CD4-positive, alpha-beta memory T cell (primary cell): ENCODE results near the gene KSR1. TPM values are rescaled to one million over a fixed set of nuclear protein-coding genes. Genes with fewer than 3 reads are reported as not detected.

ENCODE experiments used
- CTCF ChIA-PET: fragments of 350-600 bp; sonication (Branson Sonifier 250); formaldehyde crosslinking; loops from one replicate; lab custom pipeline; 2021; ENCODE audit warnings: inconsistent platforms; ENCODE audit not compliant: partially characterized antibody; lab: Charles Lee
- POLR2A ChIA-PET: fragments of 350-600 bp; sonication (Branson Sonifier 250); formaldehyde crosslinking; loops from one replicate; lab custom pipeline; 2021; ENCODE audit not compliant: partially characterized antibody; lab: Charles Lee
- DNase-seq, 5 donors: peaks; one replicate each; pipeline versions ENCODE4 v3.0.0 to v3.0.0-alpha.2; 2020 to 2022; ENCODE audit warnings: mixed read lengths in 1 of 5
- H3K27ac ChIP-seq: one replicate; pipeline ENCODE4 v1.7.0; 2013; ENCODE audit warnings: low read depth, low read length
- H3K27me3 ChIP-seq: 2 replicates; pipeline ENCODE4 v1.7.0; 2013; ENCODE audit warnings: mild to moderate bottlenecking, low read length, moderate library complexity; ENCODE audit not compliant: insufficient read depth
- H3K36me3 ChIP-seq: 2 replicates; pipeline ENCODE4 v1.7.0; 2013; ENCODE audit warnings: mild to moderate bottlenecking, low read length, moderate library complexity; ENCODE audit not compliant: insufficient read depth
- H3K4me1 ChIP-seq: 2 replicates; pipeline ENCODE4 v1.7.0; 2013; ENCODE audit warnings: mild to moderate bottlenecking, low read length, moderate library complexity; ENCODE audit not compliant: insufficient read depth
- H3K4me3 ChIP-seq, 2 donors: one replicate each; pipeline ENCODE4 v1.7.0; 2013; ENCODE audit warnings: low read length in 2 of 2, mild to moderate bottlenecking in 1 of 2
- H3K9me3 ChIP-seq, 2 donors: one replicate each; pipeline ENCODE4 v1.7.0; 2013; ENCODE audit warnings: low read length in 2 of 2, control low read depth in 1 of 2; ENCODE audit not compliant: control insufficient read depth in 1 of 2
- H3K27ac Mint-ChIP-seq, 7 donors: one replicate each; pipeline ENCODE4 v1.8.0; 2020 to 2021; ENCODE audit warnings: mixed read lengths in 7 of 7, mild to moderate bottlenecking in 6 of 7, inconsistent platforms in 3 of 7, moderate library complexity in 3 of 7
- H3K27me3 Mint-ChIP-seq, 2 donors: one replicate each; pipeline ENCODE4 v1.8.0; 2020 to 2021; ENCODE audit warnings: mixed read lengths in 2 of 2
- H3K36me3 Mint-ChIP-seq, 2 donors: one replicate each; pipeline ENCODE4 v1.8.0; 2020 to 2021; ENCODE audit warnings: mixed read lengths in 2 of 2, inconsistent platforms in 1 of 2, mild to moderate bottlenecking in 1 of 2
- H3K4me1 Mint-ChIP-seq, 4 donors: one replicate each; pipeline ENCODE4 v1.8.0; 2020 to 2021; ENCODE audit warnings: mixed read lengths in 4 of 4, mild to moderate bottlenecking in 1 of 4
- H3K4me3 Mint-ChIP-seq, 8 donors: one replicate each; pipeline ENCODE4 v1.8.0; 2020 to 2021; ENCODE audit warnings: mixed read lengths in 8 of 8, mild to moderate bottlenecking in 7 of 8, moderate library complexity in 6 of 8, inconsistent platforms in 3 of 8
- H3K9me3 Mint-ChIP-seq, 8 donors: one replicate each; pipeline ENCODE4 v1.8.0; 2020 to 2021; ENCODE audit warnings: mixed read lengths in 8 of 8, mild to moderate bottlenecking in 5 of 8, inconsistent platforms in 3 of 8, moderate library complexity in 1 of 8
- intact Hi-C: fragments of 100-400 bp; cut with micrococcal nuclease; formaldehyde crosslinking; loops from one replicate; pipeline ENCODE4 v1.15.1; 2023
- polyA plus RNA-seq, 2 donors: library from polyadenylated mRNA; unstranded; fragments of 300-500 nt; fragmentation: Illumina TruSeq; gene quantifications; one replicate each; pipeline ENCODE4 v1.2.3, GENCODE V29; 2021
- total RNA-seq, 2 experiments: library from RNA; stranded (reverse); gene quantifications; one replicate each; pipeline ENCODE4 v1.2.3, GENCODE V29; 2021

The KSR1 gene
- total and polyA plus RNA-seq, 4 experiments from 2014 or later = 0.77 to 40.0 (median 18.7) TPM

GRCh38 chr17:27549251-27549893, 93.1 kb downstream of the KSR1 start:
- intact Hi-C loops = no loop called here
- Histone ChIP-seq H3K27me3 (no peaks in the 10 kb centered on the region), H3K4me3 (no peak overlapping the region), H3K36me3 (peaks cover 3% of the 10 kb centered on the region), H3K4me1 (peaks cover 19% of the 10 kb centered on the region), H3K27ac (no peak overlapping the region), H3K9me3 (no peaks in the 10 kb centered on the region)
- H3K4me1 Mint-ChIP-seq = peaks cover 10 to 29% (median 20%) of the 10 kb centered on the region in 4 donors
- no peak overlapping the region for H3K27ac Mint-ChIP-seq
- ChIA-PET POLR2A (interaction anchor here (0.7 kb wide), 1 partner anchor 24 kb away, joined by 3 read pairs; no protein-coding TSS in a partner anchor), CTCF (interaction anchor here (0.6 kb wide), 1 partner anchor 48 kb away, joined by 4 read pairs; no protein-coding TSS in a partner anchor)
- DNase-seq = no peak
- peaks cover 10 to 18% of the 10 kb centered on the region in 2 donors for H3K36me3 Mint-ChIP-seq
- no peaks in the 10 kb centered on the region for H3K9me3 Mint-ChIP-seq
- H3K4me3 Mint-ChIP-seq = no peak overlapping the region
- H3K27me3 Mint-ChIP-seq = no peaks in the 10 kb centered on the region

- Mint-ChIP-seq H3K36me3 (peaks cover 16 to 21% of the 10 kb centered on the region in 2 donors), H3K4me1 (peaks cover 7 to 19% (median 14%) of the 10 kb centered on the region in 4 donors), H3K9me3 (no peaks in the 10 kb centered on the region), H3K27me3 (no peaks in the 10 kb centered on the region), H3K27ac (peak overlapping the region in 1 of 7 donors; percentile 84), H3K4me3 (peak overlapping the region in 1 of 8 donors; percentile 48)
- H3K36me3 ChIP-seq = peaks cover 3% of the 10 kb centered on the region
- no peaks in the 10 kb centered on the region for H3K27me3 ChIP-seq
- ChIA-PET POLR2A (no interaction called here), CTCF (no interaction called here)
- H3K9me3 ChIP-seq = no peaks in the 10 kb centered on the region
- DNase-seq = no peak
- peaks cover 8% of the 10 kb centered on the region for H3K4me1 ChIP-seq
- intact Hi-C loops = no loop called here
- H3K4me3 ChIP-seq = no peak overlapping the region
- H3K27ac ChIP-seq = no peak overlapping the region
Observed at GRCh38 chr17:27550291-27550930, 94.2 kb downstream of the KSR1 start.

- no peaks in the 10 kb centered on the region for H3K9me3 Mint-ChIP-seq
- peaks cover 4 to 13% (median 9%) of the 10 kb centered on the region in 4 donors for H3K4me1 Mint-ChIP-seq
- H3K27me3 Mint-ChIP-seq = no peaks in the 10 kb centered on the region
- Histone ChIP-seq H3K4me1 (peaks cover 2% of the 10 kb centered on the region), H3K27ac (no peak overlapping the region), H3K4me3 (no peak overlapping the region), H3K27me3 (no peaks in the 10 kb centered on the region), H3K36me3 (peaks cover 3% of the 10 kb centered on the region), H3K9me3 (no peaks in the 10 kb centered on the region)
- intact Hi-C loops = no loop called here
- ChIA-PET CTCF (no interaction called here), POLR2A (no interaction called here)
- no peak overlapping the region for H3K4me3 Mint-ChIP-seq
- peak overlapping the region in 2 of 7 donors; percentile 10 to 19 for H3K27ac Mint-ChIP-seq
- no peak for DNase-seq
- H3K36me3 Mint-ChIP-seq = peaks cover 17 to 21% of the 10 kb centered on the region in 2 donors
Observed at GRCh38 chr17:27550974-27551505, 94.8 kb downstream of the KSR1 start.

GRCh38 chr17:27551701-27552248, 95.5 kb downstream of the KSR1 start:
- ChIA-PET POLR2A (no interaction called here), CTCF (no interaction called here)
- intact Hi-C loops = no loop called here
- peaks cover 3% of the 10 kb centered on the region for H3K36me3 ChIP-seq
- H3K4me3 ChIP-seq = no peak overlapping the region
- Mint-ChIP-seq H3K4me3 (peak overlapping the region in 1 of 8 donors; percentile 55), H3K27me3 (no peaks in the 10 kb centered on the region), H3K27ac (peak overlapping the region in 1 of 7 donors; percentile 43), H3K36me3 (peaks cover 17 to 24% of the 10 kb centered on the region in 2 donors), H3K4me1 (peaks cover 3 to 7% (median 4%) of the 10 kb centered on the region in 4 donors), H3K9me3 (no peaks in the 10 kb centered on the region)
- H3K9me3 ChIP-seq = no peaks in the 10 kb centered on the region
- H3K27ac ChIP-seq = no peak overlapping the region
- DNase-seq = no peak
- H3K27me3 ChIP-seq = no peaks in the 10 kb centered on the region
- H3K4me1 ChIP-seq = no peaks in the 10 kb centered on the region

- CTCF ChIA-PET = interaction anchor here (1.2 kb wide), 1 partner anchor 16 kb away, joined by 3 read pairs; no protein-coding TSS in a partner anchor
- DNase-seq = no peak
- POLR2A ChIA-PET = no interaction called here
Observed at GRCh38 chr17:27552276-27552732, 96.1 kb downstream of the KSR1 start.

GRCh38 chr17:27553019-27553511, 96.8 kb downstream of the KSR1 start:
- peaks cover 22 to 29% of the 10 kb centered on the region in 2 donors for H3K36me3 Mint-ChIP-seq
- Histone ChIP-seq H3K9me3 (no peaks in the 10 kb centered on the region), H3K4me3 (no peak overlapping the region), H3K27me3 (no peaks in the 10 kb centered on the region), H3K36me3 (peaks cover 3% of the 10 kb centered on the region), H3K27ac (no peak overlapping the region), H3K4me1 (no peaks in the 10 kb centered on the region)
- peak overlapping the region in 1 of 7 donors; percentile 19 for H3K27ac Mint-ChIP-seq
- intact Hi-C loops = no loop called here
- no peak overlapping the region for H3K4me3 Mint-ChIP-seq
- ChIA-PET POLR2A (no interaction called here), CTCF (interaction anchor here (1.2 kb wide), 1 partner anchor 15 kb away, joined by 3 read pairs; no protein-coding TSS in a partner anchor)
- H3K9me3 Mint-ChIP-seq = no peaks in the 10 kb centered on the region
- no peaks in the 10 kb centered on the region for H3K27me3 Mint-ChIP-seq
- peaks cover 0 to 7% (median 1%) of the 10 kb centered on the region in 4 donors for H3K4me1 Mint-ChIP-seq
- DNase-seq = no peak

More at GRCh38 chr17:27552276-27552732, 96.1 kb downstream of the KSR1 start:
- H3K27me3 Mint-ChIP-seq = no peaks in the 10 kb centered on the region
- Histone ChIP-seq H3K9me3 (no peaks in the 10 kb centered on the region), H3K27ac (no peak overlapping the region), H3K27me3 (no peaks in the 10 kb centered on the region), H3K36me3 (peaks cover 3% of the 10 kb centered on the region), H3K4me3 (no peak overlapping the region), H3K4me1 (no peaks in the 10 kb centered on the region)
- intact Hi-C loops = no loop called here
- no peak overlapping the region for H3K4me3 Mint-ChIP-seq
- peaks cover 0 to 7% (median 1%) of the 10 kb centered on the region in 4 donors for H3K4me1 Mint-ChIP-seq
- H3K9me3 Mint-ChIP-seq = no peaks in the 10 kb centered on the region
- peaks cover 17 to 25% of the 10 kb centered on the region in 2 donors for H3K36me3 Mint-ChIP-seq
- peak overlapping the region in 1 of 7 donors; percentile 78 for H3K27ac Mint-ChIP-seq

- POLR2A ChIA-PET = no interaction called here
- intact Hi-C loops = no loop called here
Observed at GRCh38 chr17:27554152-27554551, 97.9 kb downstream of the KSR1 start.

More at GRCh38 chr17:27554152-27554551, 97.9 kb downstream of the KSR1 start:
- no peaks in the 10 kb centered on the region for H3K27me3 Mint-ChIP-seq
- Histone ChIP-seq H3K27me3 (no peaks in the 10 kb centered on the region), H3K4me3 (no peak overlapping the region), H3K36me3 (peaks cover 3% of the 10 kb centered on the region), H3K9me3 (no peaks in the 10 kb centered on the region), H3K4me1 (no peaks in the 10 kb centered on the region), H3K27ac (no peak overlapping the region)
- H3K4me3 Mint-ChIP-seq = no peak overlapping the region
- no peaks in the 10 kb centered on the region for H3K9me3 Mint-ChIP-seq
- H3K36me3 Mint-ChIP-seq = peaks cover 31 to 38% of the 10 kb centered on the region in 2 donors
- CTCF ChIA-PET = no interaction called here
- DNase-seq = no peak
- peaks cover 0 to 7% (median 1%) of the 10 kb centered on the region in 4 donors for H3K4me1 Mint-ChIP-seq
- H3K27ac Mint-ChIP-seq = no peak overlapping the region
